Urothelium cell line (cell line): ENCODE data around the gene VPS8.

Source experiments
- DNase-seq: peaks from one replicate; pipeline ENCODE4 v3.0.0; 2011; ENCODE audit warnings: low spot score, mixed read lengths
- FAIRE-seq: peaks from 2 replicates; lab custom pipeline; 2011; peaks lifted over from hg19 to GRCh38; lab: Jason Lieb, UNC

VPS8 gene

GRCh38 chr3:185082149-185082548 lies 270.2 kb downstream of the VPS8 start:
- FAIRE-seq, result no peak
- no peak for DNase-seq

- FAIRE-seq (no peak), DNase-seq (no peak)
These were observed 270.9 kb downstream of the VPS8 start for GRCh38 chr3:185082829-185083228.

GRCh38 chr3:185084402-185084801 lies 272.4 kb downstream of the VPS8 start:
- no peak for FAIRE-seq
- DNase-seq, result no peak

- no peak for FAIRE-seq
- DNase-seq, result no peak
These were observed 272.9 kb downstream of the VPS8 start for GRCh38 chr3:185084901-185085300.

- no peak for DNase-seq
- no peak for FAIRE-seq
These were observed 275.5 kb downstream of the VPS8 start for GRCh38 chr3:185087419-185087818.

- FAIRE-seq, result no peak
- DNase-seq, result no peak
These were observed 277.4 kb downstream of the VPS8 start for GRCh38 chr3:185089343-185089742.

- no peak for FAIRE-seq
These were observed 277.8 kb downstream of the VPS8 start for GRCh38 chr3:185089751-185090150.

GRCh38 chr3:185090811-185091210 lies 278.8 kb downstream of the VPS8 start:
- no peak for FAIRE-seq
- DNase-seq, result no peak

More at GRCh38 chr3:185089751-185090150, 277.8 kb downstream of the VPS8 start:
- no peak for DNase-seq

- FAIRE-seq (no peak), DNase-seq (no peak)
These were observed 281.1 kb downstream of the VPS8 start for GRCh38 chr3:185093116-185093515.

- DNase-seq, result no peak
- no peak for FAIRE-seq
These were observed 282.7 kb downstream of the VPS8 start for GRCh38 chr3:185094697-185095096.
